Kidney epithelial cell (primary cell): ENCODE results near the gene PAX3. TPM values are rescaled to one million over a fixed set of nuclear protein-coding genes. Genes with fewer than 3 reads are reported as not detected.

Experiments used
- DNase-seq: peaks from one replicate; pipeline ENCODE4 v3.0.0-alpha.2; 2010; ENCODE audit warnings: low read depth
- H3K27me3 ChIP-seq: 2 replicates; pipeline ENCODE4 v1.6.0; 2011; ENCODE audit warnings: low read length; ENCODE audit not compliant: control insufficient read depth, insufficient read depth
- H3K36me3 ChIP-seq: 2 replicates; pipeline ENCODE4 v1.5.1; 2011; ENCODE audit warnings: low read length; ENCODE audit not compliant: control insufficient read depth, insufficient read depth
- H3K4me3 ChIP-seq: 2 replicates; pipeline ENCODE4 v1.5.1; 2011; ENCODE audit warnings: low read depth, mild to moderate bottlenecking, control low read depth, low read length
- total RNA-seq: library from RNA; depleted of rRNA; stranded (reverse); fragments of >200 nt; gene quantifications from 2 replicates; pipeline ENCODE4 v1.2.3, GENCODE V29; 2015
- TF ChIP-seq, protein P1 (sequence below): IDR thresholded peaks from 2 replicates; pipeline ENCODE4 v1.5.1; 2011; ENCODE audit warnings: mild to moderate bottlenecking, moderate library complexity, low read length, control low read depth, inconsistent platforms; ENCODE audit not compliant: insufficient read depth, poor library complexity, severe bottlenecking

The PAX3 gene
- total RNA-seq, 1 donor from 2014 or later, result not detected

DNA sequence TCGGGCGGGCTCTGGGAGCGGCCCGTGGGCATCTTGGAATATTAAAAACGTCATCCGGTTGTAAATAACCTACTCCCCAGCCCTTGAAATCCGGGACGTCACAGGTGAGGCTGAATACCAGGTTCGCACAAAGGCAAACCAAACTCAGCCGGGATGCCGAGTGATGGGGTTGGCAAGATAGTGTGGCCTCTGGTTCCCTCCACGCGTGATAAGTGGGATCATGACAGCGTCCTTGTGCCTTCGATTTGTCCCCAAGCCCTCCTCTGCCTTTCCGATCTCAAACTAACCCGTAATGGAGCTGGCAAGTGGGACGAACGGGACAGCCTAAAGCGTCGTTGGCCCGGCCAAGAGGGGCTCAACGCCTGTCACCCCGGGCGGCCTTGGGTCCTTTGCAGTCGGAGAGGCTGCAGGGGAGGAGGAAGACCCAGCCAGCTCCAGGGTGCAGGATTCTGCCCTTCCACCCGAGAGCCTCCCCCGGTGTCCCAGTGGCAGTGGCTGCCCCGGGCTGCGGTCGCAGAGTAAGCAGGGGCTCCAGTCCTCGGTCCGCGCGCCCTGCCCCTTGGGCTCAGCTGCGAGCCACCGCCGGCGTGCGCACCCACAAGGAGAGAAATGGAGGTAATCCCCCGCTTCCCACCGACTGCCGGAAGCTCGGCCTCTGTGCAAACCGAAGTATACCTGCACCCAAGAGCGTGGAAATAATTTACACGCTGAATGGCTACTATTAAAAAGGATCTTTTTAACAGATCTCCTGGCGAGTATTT lies 13.4 kb upstream of the PAX3 start:
- DNase-seq, result no peak
- H3K4me3 ChIP-seq, result no peak overlapping the region
- TF ChIP-seq, protein P1, sequence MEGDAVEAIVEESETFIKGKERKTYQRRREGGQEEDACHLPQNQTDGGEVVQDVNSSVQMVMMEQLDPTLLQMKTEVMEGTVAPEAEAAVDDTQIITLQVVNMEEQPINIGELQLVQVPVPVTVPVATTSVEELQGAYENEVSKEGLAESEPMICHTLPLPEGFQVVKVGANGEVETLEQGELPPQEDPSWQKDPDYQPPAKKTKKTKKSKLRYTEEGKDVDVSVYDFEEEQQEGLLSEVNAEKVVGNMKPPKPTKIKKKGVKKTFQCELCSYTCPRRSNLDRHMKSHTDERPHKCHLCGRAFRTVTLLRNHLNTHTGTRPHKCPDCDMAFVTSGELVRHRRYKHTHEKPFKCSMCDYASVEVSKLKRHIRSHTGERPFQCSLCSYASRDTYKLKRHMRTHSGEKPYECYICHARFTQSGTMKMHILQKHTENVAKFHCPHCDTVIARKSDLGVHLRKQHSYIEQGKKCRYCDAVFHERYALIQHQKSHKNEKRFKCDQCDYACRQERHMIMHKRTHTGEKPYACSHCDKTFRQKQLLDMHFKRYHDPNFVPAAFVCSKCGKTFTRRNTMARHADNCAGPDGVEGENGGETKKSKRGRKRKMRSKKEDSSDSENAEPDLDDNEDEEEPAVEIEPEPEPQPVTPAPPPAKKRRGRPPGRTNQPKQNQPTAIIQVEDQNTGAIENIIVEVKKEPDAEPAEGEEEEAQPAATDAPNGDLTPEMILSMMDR, result no peak
- H3K27me3 ChIP-seq, result peaks cover 72% of the 10 kb centered on the region
- no peaks in the 10 kb centered on the region for H3K36me3 ChIP-seq

DNA sequence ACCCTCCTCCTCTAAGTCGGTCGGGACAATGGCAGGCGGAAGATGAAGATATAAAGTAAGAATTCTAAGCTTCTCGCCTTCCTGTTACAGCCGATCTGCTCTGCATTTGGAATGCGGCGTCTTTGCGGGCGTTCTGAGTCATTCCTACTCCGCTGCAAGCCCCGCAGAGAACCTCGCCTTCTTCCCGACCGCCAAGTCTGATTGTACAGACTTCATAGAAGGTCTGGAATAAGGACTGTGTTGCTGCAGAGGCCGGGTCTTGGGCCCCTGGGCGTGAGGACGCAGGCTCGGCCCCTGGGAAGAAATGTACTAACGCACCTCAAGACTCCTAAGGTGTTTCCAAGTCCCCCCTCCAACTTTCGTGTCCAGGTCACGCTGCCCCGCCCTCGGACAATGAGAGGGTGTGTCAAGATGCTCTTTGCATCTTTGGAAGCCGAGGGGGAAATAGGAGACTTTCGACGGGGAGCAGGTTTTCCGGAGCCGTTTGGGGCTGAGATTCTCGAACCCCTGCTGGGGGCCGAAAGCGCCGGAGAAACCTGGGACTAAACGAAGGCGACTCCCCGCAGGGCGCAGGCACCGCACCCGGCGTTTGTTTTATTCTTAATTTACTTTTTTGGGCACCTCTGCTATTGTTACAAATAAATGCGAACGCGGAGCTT lies 12.7 kb upstream of the PAX3 start:
- TF ChIP-seq, protein P1, result no peak
- no peak for DNase-seq
- Histone ChIP-seq H3K4me3 (no peak overlapping the region), H3K27me3 (peaks cover 79% of the 10 kb centered on the region), H3K36me3 (no peaks in the 10 kb centered on the region)

DNA sequence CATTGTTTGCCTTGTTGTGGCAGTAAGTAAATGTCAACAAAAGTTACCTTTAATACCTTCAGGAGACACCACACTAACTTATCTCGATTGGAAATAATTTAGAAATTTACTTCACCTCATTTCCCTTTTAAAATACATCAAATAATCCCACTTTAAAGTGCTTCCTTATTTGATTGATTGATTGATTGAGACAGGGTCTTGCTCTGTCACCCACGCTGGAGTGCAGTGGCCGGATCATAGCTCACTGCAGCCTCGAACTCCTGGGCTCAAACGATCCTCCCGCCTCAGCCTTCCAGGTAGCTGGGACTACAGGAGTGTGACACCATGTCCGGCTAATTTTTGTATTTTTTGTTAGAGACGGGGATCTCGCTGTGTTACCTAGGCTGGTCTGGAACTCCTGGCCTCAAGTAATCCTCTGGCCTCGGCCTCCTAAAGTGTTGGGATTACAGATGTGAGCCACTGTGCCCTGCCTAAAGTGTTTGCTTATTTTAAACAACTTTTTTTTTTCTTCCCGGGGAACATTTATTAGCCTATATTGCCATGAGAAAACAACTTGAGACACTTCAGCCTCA lies 12.0 kb upstream of the PAX3 start:
- DNase-seq, result no peak
- Histone ChIP-seq H3K27me3 (peaks cover 84% of the 10 kb centered on the region), H3K4me3 (no peak overlapping the region), H3K36me3 (no peaks in the 10 kb centered on the region)
- TF ChIP-seq, protein P1, result no peak

DNA sequence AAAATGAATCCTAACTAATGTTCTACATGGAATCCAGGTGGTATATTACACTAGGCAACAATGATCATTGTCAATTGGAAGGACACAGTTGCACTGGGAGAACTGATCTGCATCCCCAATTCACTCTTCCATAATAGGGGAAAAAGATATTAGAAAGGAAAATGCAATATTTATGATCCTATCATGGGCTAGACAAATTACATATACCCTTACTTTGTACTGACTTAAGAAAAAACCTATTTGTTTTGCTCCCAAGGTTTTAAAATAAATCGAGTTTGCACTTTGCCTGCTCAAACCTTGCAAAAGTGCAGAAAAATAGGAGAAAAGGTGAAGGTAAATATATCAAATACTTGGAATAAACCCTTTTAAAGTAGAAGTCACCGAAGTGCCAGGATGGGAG lies 11.0 kb upstream of the PAX3 start:
- no peak overlapping the region for H3K4me3 ChIP-seq
- H3K36me3 ChIP-seq, result no peaks in the 10 kb centered on the region
- TF ChIP-seq, protein P1, result no peak
- DNase-seq, result no peak
- H3K27me3 ChIP-seq, result peaks cover 86% of the 10 kb centered on the region

DNA sequence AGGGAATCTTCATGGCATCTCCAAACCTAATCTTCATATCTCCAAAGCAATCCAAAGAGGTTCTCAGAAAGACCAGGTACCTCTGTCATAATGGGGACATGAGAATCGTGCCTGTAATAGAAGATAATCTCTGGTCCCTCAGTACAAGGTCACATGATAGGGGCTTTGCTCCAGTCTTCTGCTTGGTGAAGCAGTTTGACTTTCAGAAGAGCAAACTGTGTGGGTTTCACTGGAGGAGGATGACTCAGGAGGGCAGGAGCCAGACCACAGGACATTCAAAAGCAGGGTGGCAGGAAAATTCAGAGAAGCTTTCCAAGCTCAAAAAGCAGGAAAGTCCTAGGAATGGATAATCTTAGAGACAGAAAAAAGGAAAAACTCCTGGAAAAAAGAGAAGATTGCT lies 10.6 kb upstream of the PAX3 start:
- Histone ChIP-seq H3K27me3 (peaks cover 91% of the 10 kb centered on the region), H3K4me3 (no peak overlapping the region), H3K36me3 (no peaks in the 10 kb centered on the region)
- no peak for DNase-seq
- TF ChIP-seq, protein P1, result no peak
